SHP77 treated with DMSO at 0.1 percent for 48 hours (cell line): ENCODE measurements around the gene CENPE.

Experiments used
- DNase-seq: peaks from one replicate; lab custom pipeline; 2025; lab: John Stamatoyannopoulos, UW

CENPE gene

DNA sequence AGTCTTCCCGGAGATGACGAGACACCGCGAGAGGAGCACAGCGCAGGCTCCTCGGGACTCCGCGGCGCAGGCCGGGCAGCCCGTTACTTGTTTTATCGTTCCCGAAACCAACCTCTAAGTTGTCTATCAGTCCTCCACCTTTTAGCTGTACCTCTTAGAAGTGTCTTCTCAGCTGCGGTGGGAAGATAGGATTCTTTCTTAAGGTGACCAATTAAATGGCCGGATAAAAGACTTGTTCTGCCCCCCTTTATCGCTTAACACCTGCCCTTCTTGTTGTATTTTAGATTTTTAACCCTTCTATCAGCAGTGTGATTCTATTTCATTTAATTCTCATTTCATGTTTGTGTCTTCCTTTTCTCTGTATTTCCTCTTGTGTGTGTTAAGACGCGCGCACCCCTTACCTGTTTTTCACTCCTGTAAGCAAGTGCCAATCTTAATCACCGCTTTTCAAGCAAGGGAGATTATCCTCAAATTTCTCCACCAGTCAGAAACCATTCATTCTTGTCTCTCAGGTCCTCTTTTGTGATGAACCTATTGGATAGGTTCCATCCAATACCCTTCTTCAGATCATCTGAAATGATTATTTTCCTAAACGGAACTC, 121.3 kb downstream of the CENPE start, which contains the start of gene SLC9B2:
TSS of gene SLC9B2 (minus strand) at position 15 of the 601 bp plus-strand sequence. CDS start 9,211 bp downstream, outside the sequence.
- no peak for DNase-seq

DNA sequence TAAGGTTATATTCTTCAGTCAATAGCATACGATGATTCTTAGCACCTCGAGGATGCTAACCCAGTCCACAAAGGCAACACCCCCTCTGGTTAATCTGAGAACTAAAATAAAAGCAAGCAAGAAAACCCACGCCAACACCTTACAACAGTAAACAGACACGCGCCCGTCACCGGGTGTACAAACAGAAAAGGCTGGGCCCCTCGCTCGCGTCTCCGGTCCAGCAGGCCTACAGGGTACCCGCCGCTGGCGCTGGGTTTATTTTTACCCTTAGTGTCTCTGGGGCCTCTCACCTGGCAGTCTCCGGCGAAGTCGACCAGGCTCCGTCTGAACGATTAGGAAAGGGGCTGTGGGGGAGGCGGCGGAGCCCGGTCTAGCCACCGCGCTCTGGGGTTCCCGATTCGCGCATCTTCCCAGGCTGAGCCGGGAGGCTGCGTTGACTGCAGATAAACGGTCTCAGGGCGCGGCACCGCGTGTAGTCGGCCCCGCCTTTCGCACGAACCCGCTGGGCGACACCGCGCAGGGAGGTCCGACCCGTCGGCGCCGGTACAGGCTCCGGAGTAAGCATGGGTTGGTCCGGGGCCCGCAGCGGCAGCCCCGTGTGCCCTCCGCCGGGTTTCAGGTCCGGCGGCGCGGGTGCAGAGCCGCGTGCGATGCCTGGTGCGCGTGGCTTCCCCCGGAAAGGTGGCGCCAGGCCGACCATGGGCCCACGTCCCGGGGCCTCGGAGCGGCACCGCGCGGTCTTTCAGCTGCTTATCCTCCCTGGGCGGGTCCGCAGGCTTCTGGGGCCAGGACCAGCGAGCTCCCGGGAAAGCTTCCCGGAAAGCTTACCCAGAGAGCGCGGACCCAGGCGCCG, 122.0 kb downstream of the CENPE start:
- DNase-seq, result no peak

- DNase-seq, result no peak
Measured at GRCh38 chr4:103075435-103075893, 122.7 kb downstream of the CENPE start.

DNA sequence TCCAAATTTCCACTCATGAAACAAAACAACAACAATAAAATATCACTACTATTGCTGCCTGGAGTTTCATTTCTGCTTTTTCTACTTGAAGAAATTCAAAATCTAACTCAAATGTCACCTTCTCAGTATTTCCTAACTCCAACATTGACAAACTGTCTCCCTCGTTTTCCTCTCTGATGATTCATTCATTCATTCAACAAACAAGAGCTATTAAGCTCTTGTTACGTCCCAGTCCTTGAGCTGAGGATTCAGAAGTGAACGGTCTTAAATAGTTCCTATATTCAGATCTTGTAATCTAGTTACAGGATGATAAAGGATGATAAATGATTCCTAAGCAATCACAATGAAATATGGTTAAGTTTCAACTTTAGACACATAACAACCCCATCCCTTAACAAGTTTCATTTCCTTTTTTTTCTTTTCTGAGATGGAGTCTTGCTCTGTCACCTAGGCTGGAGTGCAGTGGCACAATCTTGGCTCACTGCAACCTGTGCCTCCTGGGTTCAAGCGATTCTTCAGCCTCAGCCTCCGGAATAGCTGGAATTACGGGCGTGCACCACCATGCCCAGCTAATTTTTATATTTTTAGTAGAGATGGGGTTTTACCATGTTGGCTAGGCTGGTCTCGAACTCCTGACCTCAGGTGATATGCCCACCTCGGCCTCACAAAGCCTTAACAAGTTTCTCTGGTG, 123.3 kb downstream of the CENPE start:
- DNase-seq, result no peak

- no peak for DNase-seq
Measured at GRCh38 chr4:103073792-103074438, 124.2 kb downstream of the CENPE start.

GRCh38 chr4:103067841-103068547, 130.1 kb downstream of the CENPE start:
- no peak for DNase-seq

- DNase-seq, result no peak
Measured at GRCh38 chr4:103060453-103061148, 137.5 kb downstream of the CENPE start.
